ENCODE results near the gene OR9G1.
"Not testable (repeated sequence)": the region's sequence is repeated elsewhere in the genome, so short reads cannot be mapped to it uniquely, and the experiment has no call there.

Gene OR9G1

GRCh38 chr11:56698795-56699194, at the start of gene OR9G1:
Gene OR9G1, plus strand, starts transcription at chr11:56699095. Its CDS starts 1,293 bp downstream, at chr11:56700388.
- no peak for DNase-seq (ENCODE audit: low read depth, low spot score)
- H3K27ac ChIP-seq, result no peak within 1 kb of the TSS

- DNase-seq (ENCODE audit: low read depth, low spot score), result no peak
- no peak overlapping the region for H3K27ac ChIP-seq
Observed at GRCh38 chr11:56659755-56660154, 39.1 kb upstream of the OR9G1 start.

GRCh38 chr11:56663386-56663785, 35.5 kb upstream of the OR9G1 start, which contains the start of gene OR5AR1:
Gene OR5AR1, plus strand, starts transcription at chr11:56663686. Its CDS starts 0 bp downstream, at chr11:56663686.
- H3K27ac ChIP-seq, result no peak within 1 kb of the TSS
- DNase-seq (ENCODE audit: low read depth, low spot score), result no peak

- no peak overlapping the region for H3K27ac ChIP-seq
Observed at GRCh38 chr11:56670984-56671383, 27.9 kb upstream of the OR9G1 start.

GRCh38 chr11:56688554-56689100, 10.3 kb upstream of the OR9G1 start:
- no peak for DNase-seq (ENCODE audit: low read depth, low spot score)
- no peak overlapping the region for H3K27ac ChIP-seq

More at GRCh38 chr11:56670984-56671383, 27.9 kb upstream of the OR9G1 start:
- no peak for DNase-seq (ENCODE audit: low read depth, low spot score)

GRCh38 chr11:56691179-56691578, 7.7 kb upstream of the OR9G1 start:
- not testable (repeated sequence) for H3K27ac ChIP-seq; DNase-seq (ENCODE audit: low read depth, low spot score)

- H3K27ac ChIP-seq, result no peak overlapping the region
- no peak for DNase-seq (ENCODE audit: low read depth, low spot score)
Observed at GRCh38 chr11:56693428-56693827, 5.5 kb upstream of the OR9G1 start.

GRCh38 chr11:56700242-56700913, 1.5 kb downstream of the OR9G1 start:
- H3K27ac ChIP-seq, result no peak overlapping the region
- no peak for DNase-seq (ENCODE audit: low read depth, low spot score)

- H3K27ac ChIP-seq, result no peak overlapping the region
- DNase-seq (ENCODE audit: low read depth, low spot score), result no peak
Observed at GRCh38 chr11:56700914-56701485, 2.1 kb downstream of the OR9G1 start.

GRCh38 chr11:56705784-56706396, 7.0 kb downstream of the OR9G1 start:
- H3K27ac ChIP-seq, result no peak overlapping the region
- no peak for DNase-seq (ENCODE audit: low read depth, low spot score)

GRCh38 chr11:56706486-56706885, 7.6 kb downstream of the OR9G1 start:
- H3K27ac ChIP-seq, result no peak overlapping the region
- no peak for DNase-seq (ENCODE audit: low read depth, low spot score)

- DNase-seq (ENCODE audit: low read depth, low spot score), result no peak
- no peak overlapping the region for H3K27ac ChIP-seq
Observed at GRCh38 chr11:56714206-56714605, 15.3 kb downstream of the OR9G1 start.

GRCh38 chr11:56716379-56716854, 17.5 kb downstream of the OR9G1 start:
- DNase-seq (ENCODE audit: low read depth, low spot score), result peak; percentile 33
- H3K27ac ChIP-seq, result no peak overlapping the region

GRCh38 chr11:56720513-56720912, 21.6 kb downstream of the OR9G1 start:
- no peak overlapping the region for H3K27ac ChIP-seq

GRCh38 chr11:56740107-56740506, 41.2 kb downstream of the OR9G1 start:
- H3K27ac ChIP-seq, result no peak overlapping the region
- DNase-seq (ENCODE audit: low read depth, low spot score), result no peak

More at GRCh38 chr11:56720513-56720912, 21.6 kb downstream of the OR9G1 start:
- no peak for DNase-seq (ENCODE audit: low read depth, low spot score)

- no peak overlapping the region for H3K27ac ChIP-seq
- DNase-seq (ENCODE audit: low read depth, low spot score), result no peak
Observed at GRCh38 chr11:56740886-56741285, 42.0 kb downstream of the OR9G1 start.

- no peak for DNase-seq (ENCODE audit: low read depth, low spot score)
- H3K27ac ChIP-seq, result no peak within 1 kb of the TSS
Observed at GRCh38 chr11:56748597-56748996, 49.7 kb downstream of the OR9G1 start, which contains the start of gene OR9G4. Gene OR9G4, minus strand, starts transcription at chr11:56748697. Its CDS starts 4,931 bp downstream, at chr11:56743766.

GRCh38 chr11:56750190-56750589, 51.3 kb downstream of the OR9G1 start:
- no peak overlapping the region for H3K27ac ChIP-seq
- no peak for DNase-seq (ENCODE audit: low read depth, low spot score)

GRCh38 chr11:56751480-56751879, 52.6 kb downstream of the OR9G1 start:
- DNase-seq (ENCODE audit: low read depth, low spot score), result no peak
- H3K27ac ChIP-seq, result no peak overlapping the region

Data from epithelial cell of prostate (primary cell).